ENCODE measurements around the gene WWOX. TPM values are rescaled to one million over a fixed set of nuclear protein-coding genes. Genes with fewer than 3 reads are reported as not detected.

Gene WWOX
- total RNA-seq, 1 donor from 2014 or later = 7.3 TPM

DNA sequence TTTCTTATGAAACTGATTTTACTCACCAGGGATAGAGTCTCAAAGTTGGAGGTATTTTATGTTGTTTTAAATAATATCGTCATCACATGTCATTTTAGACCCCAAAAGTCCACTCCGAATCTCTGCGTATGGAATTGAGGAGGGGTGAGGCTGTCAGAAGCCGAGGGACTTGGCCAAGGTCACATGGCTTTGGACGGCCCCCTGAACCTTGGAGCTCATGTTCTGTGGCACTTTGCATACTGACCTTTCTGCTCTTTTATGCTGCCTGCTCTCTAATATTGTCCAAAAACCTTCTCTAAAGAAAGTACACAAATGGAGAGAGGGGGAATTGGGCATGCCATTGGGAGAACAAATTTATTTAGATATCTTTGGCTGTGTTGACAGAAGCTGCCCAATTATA lies 700.0 kb downstream of the WWOX start:
- TF ChIP-seq EZH2 (IDR thresholded peaks at IDR 0.05; ENCODE audit: insufficient read depth, low read length) = no peak
- Histone ChIP-seq H3K27me3 (ENCODE audit: insufficient read depth, low read length) (no peaks in the 10 kb centered on the region), H3K4me2 (ENCODE audit: low read length) (no peak overlapping the region), H3K27ac (ENCODE audit: low read depth, low read length) (no peak overlapping the region), H2AFZ (ENCODE audit: low read depth, low read length) (no peak overlapping the region), H4K20me1 (ENCODE audit: insufficient read depth, low read length) (no peaks in the 10 kb centered on the region), H3K9me3 (ENCODE audit: insufficient read depth, low read depth, low read length) (no peaks in the 10 kb centered on the region), H3K36me3 (ENCODE audit: insufficient read depth, low read length) (no peaks in the 10 kb centered on the region), H3K4me3 (ENCODE audit: insufficient read depth, low read depth, low read length) (no peak overlapping the region), H3K9ac (ENCODE audit: low read length) (no peak overlapping the region), H3K4me1 (ENCODE audit: insufficient read depth, low read length) (no peaks in the 10 kb centered on the region), H3K79me2 (ENCODE audit: insufficient read depth, low read length) (no peaks in the 10 kb centered on the region)
- DNase-seq (ENCODE audit: low read depth) = no peak
- Mint-ChIP-seq H3K4me1 (ENCODE audit: low read depth, unreplicated experiment) (no peaks in the 10 kb centered on the region), H3K36me3 (ENCODE audit: low read depth, unreplicated experiment) (no peaks in the 10 kb centered on the region), H3K4me3 (ENCODE audit: unreplicated experiment) (no peak overlapping the region), H3K9me3 (ENCODE audit: unreplicated experiment) (no peaks in the 10 kb centered on the region), H3K27ac (ENCODE audit: unreplicated experiment) (no peak overlapping the region), H3K27me3 (ENCODE audit: low read depth, unreplicated experiment) (no peaks in the 10 kb centered on the region)
- FAIRE-seq = no peak

DNA sequence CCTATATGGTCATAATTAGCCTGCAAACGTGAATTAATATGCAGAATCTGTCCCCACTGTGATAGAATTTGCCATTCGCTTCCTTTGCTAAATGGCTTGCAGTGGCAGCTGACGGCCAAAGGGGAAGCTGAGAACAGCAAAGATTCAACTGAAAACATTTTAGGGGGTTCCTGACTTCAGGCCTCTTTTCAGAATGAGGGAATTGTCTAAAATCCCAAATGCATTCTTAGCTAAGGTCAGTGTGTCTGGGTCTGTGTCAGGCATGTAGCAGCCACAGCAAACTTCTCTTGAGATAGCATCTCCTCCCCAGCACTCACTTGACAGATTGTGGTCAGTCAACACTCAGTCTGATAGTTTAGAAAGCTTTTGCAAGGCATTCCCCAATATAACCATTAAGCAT lies 701.1 kb downstream of the WWOX start:
- Histone ChIP-seq H3K9ac (ENCODE audit: low read length) (no peak overlapping the region), H3K4me1 (ENCODE audit: insufficient read depth, low read length) (no peaks in the 10 kb centered on the region), H3K27me3 (ENCODE audit: insufficient read depth, low read length) (no peaks in the 10 kb centered on the region), H3K4me3 (ENCODE audit: insufficient read depth, low read depth, low read length) (no peak overlapping the region), H3K36me3 (ENCODE audit: insufficient read depth, low read length) (no peaks in the 10 kb centered on the region), H2AFZ (ENCODE audit: low read depth, low read length) (no peak overlapping the region), H4K20me1 (ENCODE audit: insufficient read depth, low read length) (no peaks in the 10 kb centered on the region), H3K9me3 (ENCODE audit: insufficient read depth, low read depth, low read length) (no peaks in the 10 kb centered on the region), H3K79me2 (ENCODE audit: insufficient read depth, low read length) (no peaks in the 10 kb centered on the region), H3K4me2 (ENCODE audit: low read length) (no peak overlapping the region), H3K27ac (ENCODE audit: low read depth, low read length) (no peak overlapping the region)
- FAIRE-seq = no peak
- Mint-ChIP-seq H3K9me3 (ENCODE audit: unreplicated experiment) (no peaks in the 10 kb centered on the region), H3K27me3 (ENCODE audit: low read depth, unreplicated experiment) (no peaks in the 10 kb centered on the region), H3K4me1 (ENCODE audit: low read depth, unreplicated experiment) (no peaks in the 10 kb centered on the region), H3K36me3 (ENCODE audit: low read depth, unreplicated experiment) (no peaks in the 10 kb centered on the region), H3K4me3 (ENCODE audit: unreplicated experiment) (no peak overlapping the region), H3K27ac (ENCODE audit: unreplicated experiment) (no peak overlapping the region)
- DNase-seq (ENCODE audit: low read depth) = no peak
- TF ChIP-seq, protein P1, sequence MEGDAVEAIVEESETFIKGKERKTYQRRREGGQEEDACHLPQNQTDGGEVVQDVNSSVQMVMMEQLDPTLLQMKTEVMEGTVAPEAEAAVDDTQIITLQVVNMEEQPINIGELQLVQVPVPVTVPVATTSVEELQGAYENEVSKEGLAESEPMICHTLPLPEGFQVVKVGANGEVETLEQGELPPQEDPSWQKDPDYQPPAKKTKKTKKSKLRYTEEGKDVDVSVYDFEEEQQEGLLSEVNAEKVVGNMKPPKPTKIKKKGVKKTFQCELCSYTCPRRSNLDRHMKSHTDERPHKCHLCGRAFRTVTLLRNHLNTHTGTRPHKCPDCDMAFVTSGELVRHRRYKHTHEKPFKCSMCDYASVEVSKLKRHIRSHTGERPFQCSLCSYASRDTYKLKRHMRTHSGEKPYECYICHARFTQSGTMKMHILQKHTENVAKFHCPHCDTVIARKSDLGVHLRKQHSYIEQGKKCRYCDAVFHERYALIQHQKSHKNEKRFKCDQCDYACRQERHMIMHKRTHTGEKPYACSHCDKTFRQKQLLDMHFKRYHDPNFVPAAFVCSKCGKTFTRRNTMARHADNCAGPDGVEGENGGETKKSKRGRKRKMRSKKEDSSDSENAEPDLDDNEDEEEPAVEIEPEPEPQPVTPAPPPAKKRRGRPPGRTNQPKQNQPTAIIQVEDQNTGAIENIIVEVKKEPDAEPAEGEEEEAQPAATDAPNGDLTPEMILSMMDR (IDR thresholded peaks at IDR 0.05; ENCODE audit: insufficient read depth, low read depth, low read length) = no peak
- no peak for TF ChIP-seq EZH2 (IDR thresholded peaks at IDR 0.05; ENCODE audit: insufficient read depth, low read length)

- Histone ChIP-seq H3K36me3 (ENCODE audit: insufficient read depth, low read length) (no peaks in the 10 kb centered on the region), H2AFZ (ENCODE audit: low read depth, low read length) (no peak overlapping the region), H3K4me1 (ENCODE audit: insufficient read depth, low read length) (no peaks in the 10 kb centered on the region), H4K20me1 (ENCODE audit: insufficient read depth, low read length) (no peaks in the 10 kb centered on the region), H3K9ac (ENCODE audit: low read length) (no peak overlapping the region), H3K79me2 (ENCODE audit: insufficient read depth, low read length) (no peaks in the 10 kb centered on the region), H3K9me3 (ENCODE audit: insufficient read depth, low read depth, low read length) (no peaks in the 10 kb centered on the region), H3K27ac (ENCODE audit: low read depth, low read length) (no peak overlapping the region), H3K4me2 (ENCODE audit: low read length) (no peak overlapping the region), H3K27me3 (ENCODE audit: insufficient read depth, low read length) (no peaks in the 10 kb centered on the region), H3K4me3 (ENCODE audit: insufficient read depth, low read depth, low read length) (no peak overlapping the region)
- H3K9me3 Mint-ChIP-seq (ENCODE audit: unreplicated experiment) = no peaks in the 10 kb centered on the region
- H3K27ac Mint-ChIP-seq (ENCODE audit: unreplicated experiment) = no peak overlapping the region
- no peaks in the 10 kb centered on the region for H3K4me1 Mint-ChIP-seq (ENCODE audit: low read depth, unreplicated experiment)
- no peak overlapping the region for H3K4me3 Mint-ChIP-seq (ENCODE audit: unreplicated experiment)
- DNase-seq (ENCODE audit: low read depth) (no peak), FAIRE-seq (no peak)
- H3K27me3 Mint-ChIP-seq (ENCODE audit: low read depth, unreplicated experiment) = no peaks in the 10 kb centered on the region
- no peak for TF ChIP-seq EZH2 (IDR thresholded peaks at IDR 0.05; ENCODE audit: insufficient read depth, low read length)
- TF ChIP-seq, protein P1 (IDR thresholded peaks at IDR 0.05; ENCODE audit: insufficient read depth, low read depth, low read length) = no peak
- H3K36me3 Mint-ChIP-seq (ENCODE audit: low read depth, unreplicated experiment) = no peaks in the 10 kb centered on the region
Measured at GRCh38 chr16:78804058-78804735, 704.7 kb downstream of the WWOX start.
